ENCODE data around the gene TNC.

TNC gene

GRCh38 chr9:115127191-115127817, 9.3 kb upstream of the TNC start:
- DNase-seq (ENCODE audit: low spot score) (peak; percentile 71), ATAC-seq (ENCODE audit: low read depth) (peak; percentile 98)
- Histone ChIP-seq H3K27me3 (ENCODE audit: insufficient read depth, poor library complexity, severe bottlenecking) (no peaks in the 10 kb centered on the region), H3K4me3 (ENCODE audit: severe bottlenecking) (no peak overlapping the region), H3K27ac (ENCODE audit: poor library complexity, severe bottlenecking) (peak overlapping the region; percentile 58), H3K36me3 (ENCODE audit: low read depth) (no peaks in the 10 kb centered on the region), H3K4me1 (ENCODE audit: insufficient read depth, poor library complexity, severe bottlenecking) (peaks cover 10% of the 10 kb centered on the region), H3K9me3 (ENCODE audit: severe bottlenecking) (no peaks in the 10 kb centered on the region)
- TF ChIP-seq CTCF (IDR thresholded peaks at IDR 0.05; ENCODE audit: poor library complexity, severe bottlenecking), result no peak

DNA sequence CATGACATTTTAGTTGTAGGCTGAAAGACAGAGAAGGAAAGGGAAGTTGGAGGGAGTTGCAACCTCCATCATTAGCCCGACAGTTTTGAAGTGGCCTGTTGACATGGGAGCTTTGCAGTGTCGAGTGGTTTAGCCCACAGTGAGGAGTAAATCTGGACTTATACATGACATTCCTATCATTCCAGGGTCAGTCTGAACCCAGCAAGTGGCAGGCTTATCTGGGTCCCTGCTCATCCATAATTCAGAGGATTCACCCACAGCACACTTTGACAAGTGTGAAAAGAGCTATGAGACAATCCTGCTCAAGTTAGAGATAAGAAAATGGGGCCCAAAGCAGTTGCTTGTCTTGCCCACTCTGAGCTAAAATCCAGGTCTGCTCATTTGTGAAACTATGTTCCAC, 8.4 kb upstream of the TNC start:
- no peaks in the 10 kb centered on the region for H3K9me3 ChIP-seq (ENCODE audit: severe bottlenecking)
- H3K27me3 ChIP-seq (ENCODE audit: insufficient read depth, poor library complexity, severe bottlenecking), result no peaks in the 10 kb centered on the region
- H3K36me3 ChIP-seq (ENCODE audit: low read depth), result no peaks in the 10 kb centered on the region
- peak overlapping the region; percentile 58 for H3K27ac ChIP-seq (ENCODE audit: poor library complexity, severe bottlenecking)
- TF ChIP-seq CTCF (IDR thresholded peaks at IDR 0.05; ENCODE audit: poor library complexity, severe bottlenecking), result no peak
- H3K4me3 ChIP-seq (ENCODE audit: severe bottlenecking), result no peak overlapping the region
- no peak for ATAC-seq (ENCODE audit: low read depth)
- no peak for DNase-seq (ENCODE audit: low spot score)
- peaks cover 10% of the 10 kb centered on the region for H3K4me1 ChIP-seq (ENCODE audit: insufficient read depth, poor library complexity, severe bottlenecking)

- ATAC-seq (ENCODE audit: low read depth) (no peak), DNase-seq (ENCODE audit: low spot score) (no peak)
- no peak for TF ChIP-seq CTCF (IDR thresholded peaks at IDR 0.05; ENCODE audit: poor library complexity, severe bottlenecking)
These were observed 5.0 kb upstream of the TNC start for GRCh38 chr9:115122937-115123336.

GRCh38 chr9:115121181-115121580, 3.2 kb upstream of the TNC start:
- Histone ChIP-seq H3K4me3 (ENCODE audit: severe bottlenecking) (no peak overlapping the region), H3K27ac (ENCODE audit: poor library complexity, severe bottlenecking) (peak overlapping the region; percentile 24), H3K9me3 (ENCODE audit: severe bottlenecking) (no peaks in the 10 kb centered on the region), H3K27me3 (ENCODE audit: insufficient read depth, poor library complexity, severe bottlenecking) (no peaks in the 10 kb centered on the region), H3K4me1 (ENCODE audit: insufficient read depth, poor library complexity, severe bottlenecking) (peaks cover 19% of the 10 kb centered on the region), H3K36me3 (ENCODE audit: low read depth) (no peaks in the 10 kb centered on the region)
- no peak for ATAC-seq (ENCODE audit: low read depth)
- no peak for TF ChIP-seq CTCF (IDR thresholded peaks at IDR 0.05; ENCODE audit: poor library complexity, severe bottlenecking)
- no peak for DNase-seq (ENCODE audit: low spot score)

More at GRCh38 chr9:115122937-115123336, 5.0 kb upstream of the TNC start:
- no peak overlapping the region for H3K27ac ChIP-seq (ENCODE audit: poor library complexity, severe bottlenecking)
- no peaks in the 10 kb centered on the region for H3K27me3 ChIP-seq (ENCODE audit: insufficient read depth, poor library complexity, severe bottlenecking)
- no peaks in the 10 kb centered on the region for H3K9me3 ChIP-seq (ENCODE audit: severe bottlenecking)
- H3K4me1 ChIP-seq (ENCODE audit: insufficient read depth, poor library complexity, severe bottlenecking), result peaks cover 17% of the 10 kb centered on the region
- no peak overlapping the region for H3K4me3 ChIP-seq (ENCODE audit: severe bottlenecking)
- no peaks in the 10 kb centered on the region for H3K36me3 ChIP-seq (ENCODE audit: low read depth)

DNA sequence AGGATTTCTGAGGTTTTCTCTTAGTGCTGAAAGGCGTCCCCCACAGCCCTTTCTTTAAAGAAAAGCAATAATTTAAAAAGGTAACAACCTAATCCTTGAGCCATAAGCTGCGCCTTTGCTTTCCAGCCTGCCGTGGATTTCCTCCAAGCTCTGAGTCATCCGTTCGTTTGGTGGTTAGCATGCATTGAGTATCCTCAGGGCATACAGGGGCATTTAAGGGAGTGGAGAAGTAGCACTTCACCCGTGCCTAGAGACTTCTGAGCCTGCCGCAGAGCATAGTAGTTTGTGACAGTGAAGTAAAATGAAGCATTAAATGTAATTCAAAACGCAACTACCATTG, 892 bp upstream of the TNC start:
- H3K27ac ChIP-seq (ENCODE audit: poor library complexity, severe bottlenecking), result peak overlapping the region; percentile 95
- ATAC-seq (ENCODE audit: low read depth), result peak; percentile 71
- TF ChIP-seq CTCF (IDR thresholded peaks at IDR 0.05; ENCODE audit: poor library complexity, severe bottlenecking), result no peak

More for the DNA sequence above, 892 bp upstream of the TNC start:
- H3K9me3 ChIP-seq (ENCODE audit: severe bottlenecking), result no peaks in the 10 kb centered on the region
- H3K36me3 ChIP-seq (ENCODE audit: low read depth), result 0 out of 2 replicates have a peak, but pooled peaks cover 3% of the 10 kb centered on the region
- DNase-seq (ENCODE audit: low spot score), result peak; percentile 89
- peaks cover 39% of the 10 kb centered on the region for H3K4me1 ChIP-seq (ENCODE audit: insufficient read depth, poor library complexity, severe bottlenecking)
- no peaks in the 10 kb centered on the region for H3K27me3 ChIP-seq (ENCODE audit: insufficient read depth, poor library complexity, severe bottlenecking)
- peak overlapping the region; percentile 35 for H3K4me3 ChIP-seq (ENCODE audit: severe bottlenecking)
